Kidney epithelial cell (primary cell): ENCODE data around the gene PTPRA. TPM values are rescaled to one million over a fixed set of nuclear protein-coding genes. Genes with fewer than 3 reads are reported as not detected.

Experiments
- DNase-seq: peaks from one replicate; pipeline ENCODE4 v3.0.0-alpha.2; 2010; ENCODE audit warnings: low read depth
- H3K27me3 ChIP-seq: 2 replicates; pipeline ENCODE4 v1.6.0; 2011; ENCODE audit warnings: low read length; ENCODE audit not compliant: control insufficient read depth, insufficient read depth
- H3K36me3 ChIP-seq: 2 replicates; pipeline ENCODE4 v1.5.1; 2011; ENCODE audit warnings: low read length; ENCODE audit not compliant: control insufficient read depth, insufficient read depth
- H3K4me3 ChIP-seq: 2 replicates; pipeline ENCODE4 v1.5.1; 2011; ENCODE audit warnings: low read depth, mild to moderate bottlenecking, control low read depth, low read length
- total RNA-seq: library from RNA; depleted of rRNA; stranded (reverse); fragments of >200 nt; gene quantifications from 2 replicates; pipeline ENCODE4 v1.2.3, GENCODE V29; 2015
- TF ChIP-seq, protein P1 (sequence below): IDR thresholded peaks from 2 replicates; pipeline ENCODE4 v1.5.1; 2011; ENCODE audit warnings: mild to moderate bottlenecking, moderate library complexity, low read length, control low read depth, inconsistent platforms; ENCODE audit not compliant: insufficient read depth, poor library complexity, severe bottlenecking

Gene PTPRA
- total RNA-seq, 1 donor from 2014 or later = 48.6 TPM

DNA sequence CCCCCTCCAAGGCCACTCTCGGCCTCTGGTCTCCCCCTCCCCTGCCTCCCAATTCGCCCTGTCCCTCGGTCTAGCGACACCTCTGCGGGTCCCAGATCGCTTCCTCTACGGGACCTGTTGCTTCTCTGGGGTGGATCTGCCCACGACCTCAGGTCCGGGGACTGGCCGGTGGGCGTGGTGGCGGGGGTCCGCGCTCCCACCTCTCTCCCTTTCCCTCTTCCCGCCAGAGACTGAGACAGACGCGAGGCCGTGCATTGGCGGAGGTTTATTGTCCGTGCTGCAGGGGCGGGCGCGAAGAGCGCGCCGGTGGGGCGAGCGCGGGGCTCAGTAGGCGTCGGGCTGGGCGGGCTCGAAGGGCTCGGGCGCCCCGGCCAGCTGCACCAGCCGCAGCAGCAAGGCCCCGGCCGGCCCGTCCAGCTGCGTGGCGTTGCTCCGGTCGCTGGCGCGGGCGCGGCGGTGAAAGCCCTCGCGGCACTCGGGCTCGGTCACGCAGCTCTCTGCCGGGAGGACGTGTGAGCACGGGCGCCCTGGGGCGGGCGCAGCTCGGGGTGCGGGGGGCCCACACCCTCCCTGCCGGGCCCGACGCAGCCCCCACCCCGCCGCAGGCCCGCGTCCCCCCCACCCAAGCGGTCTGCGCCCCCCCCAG, 209.1 kb downstream of the PTPRA start:
- H3K27me3 ChIP-seq = peaks cover 44% of the 10 kb centered on the region
- no peak for DNase-seq
- TF ChIP-seq, protein P1, sequence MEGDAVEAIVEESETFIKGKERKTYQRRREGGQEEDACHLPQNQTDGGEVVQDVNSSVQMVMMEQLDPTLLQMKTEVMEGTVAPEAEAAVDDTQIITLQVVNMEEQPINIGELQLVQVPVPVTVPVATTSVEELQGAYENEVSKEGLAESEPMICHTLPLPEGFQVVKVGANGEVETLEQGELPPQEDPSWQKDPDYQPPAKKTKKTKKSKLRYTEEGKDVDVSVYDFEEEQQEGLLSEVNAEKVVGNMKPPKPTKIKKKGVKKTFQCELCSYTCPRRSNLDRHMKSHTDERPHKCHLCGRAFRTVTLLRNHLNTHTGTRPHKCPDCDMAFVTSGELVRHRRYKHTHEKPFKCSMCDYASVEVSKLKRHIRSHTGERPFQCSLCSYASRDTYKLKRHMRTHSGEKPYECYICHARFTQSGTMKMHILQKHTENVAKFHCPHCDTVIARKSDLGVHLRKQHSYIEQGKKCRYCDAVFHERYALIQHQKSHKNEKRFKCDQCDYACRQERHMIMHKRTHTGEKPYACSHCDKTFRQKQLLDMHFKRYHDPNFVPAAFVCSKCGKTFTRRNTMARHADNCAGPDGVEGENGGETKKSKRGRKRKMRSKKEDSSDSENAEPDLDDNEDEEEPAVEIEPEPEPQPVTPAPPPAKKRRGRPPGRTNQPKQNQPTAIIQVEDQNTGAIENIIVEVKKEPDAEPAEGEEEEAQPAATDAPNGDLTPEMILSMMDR = no peak
- H3K36me3 ChIP-seq = no peaks in the 10 kb centered on the region
- H3K4me3 ChIP-seq = no peak overlapping the region

DNA sequence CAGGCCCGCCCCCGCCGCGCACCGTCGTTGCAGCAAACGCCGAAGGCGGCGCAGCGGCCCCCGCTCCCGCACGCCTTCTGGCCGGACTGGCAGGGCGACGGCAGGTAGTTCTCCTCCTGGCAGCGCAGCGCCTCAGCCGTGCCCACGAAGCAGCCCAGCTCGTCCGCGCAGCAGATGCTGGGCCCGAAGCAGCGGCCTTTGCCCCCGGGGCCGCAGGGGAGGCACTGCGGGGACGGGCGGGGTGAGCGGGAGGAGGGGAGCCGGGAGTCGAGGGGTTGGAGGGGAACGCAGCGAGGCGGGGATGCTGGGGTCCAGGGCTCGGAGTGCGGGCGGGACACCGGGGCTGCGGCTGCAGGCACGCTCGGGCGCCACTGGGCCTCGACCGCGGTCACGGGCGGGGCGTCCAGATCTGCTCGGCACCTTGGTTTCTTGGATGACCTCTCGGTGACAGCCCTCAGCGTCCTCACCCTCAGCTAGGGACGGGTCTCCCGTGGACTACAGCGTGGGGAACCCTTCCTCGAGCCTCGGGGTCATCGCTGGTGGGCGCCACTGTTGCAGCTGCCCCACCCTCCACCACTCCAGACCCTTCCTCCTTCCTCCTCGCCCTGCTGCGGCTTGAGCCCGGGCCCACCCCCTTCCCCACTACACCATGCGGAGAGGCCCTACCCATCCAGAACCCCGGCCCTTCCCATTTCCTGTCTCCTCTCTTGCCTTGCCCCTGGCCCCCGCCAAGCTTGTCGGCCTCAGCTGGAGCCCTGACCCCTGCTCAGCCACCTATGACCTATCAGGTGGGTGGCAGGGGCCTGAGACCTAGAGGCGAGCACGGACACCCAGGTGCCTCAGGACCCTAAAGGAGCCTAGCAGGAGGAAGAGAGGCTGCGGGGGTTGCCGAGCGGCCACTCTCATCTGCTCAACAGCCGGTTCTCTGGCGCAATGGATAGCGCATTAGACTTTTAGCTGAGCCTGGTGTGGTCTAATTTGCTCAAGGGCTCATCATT, 210.0 kb downstream of the PTPRA start:
- no peak for DNase-seq
- H3K4me3 ChIP-seq = no peak overlapping the region

DNA sequence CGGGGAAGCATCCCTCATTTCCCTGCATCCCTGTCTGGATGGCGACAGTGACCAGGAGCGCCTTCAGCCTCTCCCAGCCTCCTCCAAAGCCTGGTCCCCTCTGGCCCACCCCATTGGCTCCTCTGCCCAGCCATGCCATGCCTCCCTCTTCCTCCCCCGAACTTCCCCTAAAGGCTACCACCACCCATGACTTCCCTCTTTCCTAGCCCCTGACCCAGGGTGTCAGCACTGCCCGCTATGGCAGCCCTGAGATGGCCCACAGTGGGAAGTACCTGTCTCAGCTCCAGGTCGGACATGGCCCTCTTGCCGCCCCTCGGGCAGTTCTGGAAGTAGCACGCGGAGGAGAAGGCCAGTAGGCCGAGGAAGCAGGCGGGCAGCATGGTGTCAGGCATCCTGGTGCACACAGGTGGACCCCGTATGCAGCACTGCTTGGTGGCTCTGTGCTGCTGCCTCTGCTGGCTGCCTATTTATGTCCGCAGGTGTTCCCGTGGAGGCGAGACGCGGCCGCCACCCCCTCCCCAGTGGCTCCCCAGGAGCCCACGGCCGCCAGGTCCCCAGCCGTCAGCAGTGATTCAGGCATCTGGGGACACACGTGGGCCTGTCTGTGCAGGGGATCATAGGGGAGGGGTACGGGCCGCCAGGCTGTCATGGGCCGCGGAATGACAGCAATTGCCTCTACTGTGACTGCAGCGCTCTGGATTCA, 211.2 kb downstream of the PTPRA start, which contains the start of gene AVP:
AVP (minus strand) TSS at position 442 of the 703 bp plus-strand sequence; CDS start at position 392, 50 bp downstream.
- DNase-seq = no peak
- TF ChIP-seq, protein P1 = no peak
- peaks cover 44% of the 10 kb centered on the region for H3K27me3 ChIP-seq
- H3K4me3 ChIP-seq = no peak within 1 kb of the TSS
- H3K36me3 ChIP-seq = no peaks in the 10 kb centered on the region

More for the DNA sequence above, 210.0 kb downstream of the PTPRA start:
- TF ChIP-seq, protein P1 = no peak
- H3K27me3 ChIP-seq = peaks cover 44% of the 10 kb centered on the region
- H3K36me3 ChIP-seq = no peaks in the 10 kb centered on the region

DNA sequence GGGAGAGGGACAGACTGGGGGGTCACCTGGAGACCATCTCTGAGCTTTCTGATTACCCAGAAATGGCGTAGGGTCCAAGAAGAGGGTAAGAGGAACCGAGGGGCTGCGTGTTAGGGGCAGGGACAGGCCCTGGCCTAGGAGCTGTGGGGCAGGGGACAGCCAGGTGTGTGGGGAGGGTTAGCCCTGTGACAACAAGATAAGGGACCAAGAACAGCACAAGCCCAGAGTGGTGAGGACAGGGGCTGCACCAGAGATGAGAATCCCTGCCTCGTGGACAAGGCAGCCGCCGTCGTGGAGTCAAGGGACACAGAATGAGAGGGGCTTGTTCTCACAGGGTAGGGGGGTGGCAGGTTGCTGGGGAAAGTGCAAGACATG, 211.7 kb downstream of the PTPRA start:
- TF ChIP-seq, protein P1 = no peak
- Histone ChIP-seq H3K36me3 (no peaks in the 10 kb centered on the region), H3K4me3 (no peak overlapping the region), H3K27me3 (peaks cover 45% of the 10 kb centered on the region)
- DNase-seq = no peak

DNA sequence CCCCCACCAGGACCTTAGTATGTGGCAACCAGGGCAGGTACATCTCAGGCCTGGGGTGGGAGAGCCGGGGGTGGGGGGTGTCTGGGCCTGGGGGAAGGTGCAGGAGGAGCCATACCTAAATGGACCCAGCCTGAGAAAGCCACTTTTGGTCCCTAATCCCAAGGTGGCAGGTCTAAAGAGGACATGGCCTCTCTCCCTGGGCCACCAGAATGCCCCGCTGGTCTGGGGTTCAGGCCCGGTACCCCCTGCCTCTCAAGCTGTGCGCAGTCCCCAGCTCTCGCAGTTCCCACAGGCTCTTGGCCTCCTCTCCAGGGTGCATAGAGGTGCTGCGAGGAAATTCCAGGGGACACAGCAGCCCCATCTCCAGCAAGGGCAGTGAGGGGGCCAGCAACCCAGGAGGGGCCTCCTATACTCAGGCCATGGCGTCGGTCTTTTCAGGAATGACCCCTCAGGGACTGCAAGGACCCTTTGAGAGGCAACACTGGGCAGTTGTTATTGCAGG, 212.3 kb downstream of the PTPRA start:
- Histone ChIP-seq H3K4me3 (no peak overlapping the region), H3K27me3 (peaks cover 47% of the 10 kb centered on the region), H3K36me3 (no peaks in the 10 kb centered on the region)
- DNase-seq = no peak
- TF ChIP-seq, protein P1 = no peak
